VCaP (cell line): ENCODE data around the gene KHSRP.
A peak's percentile ranks its signal among the peaks of the same experiment; 100 is the strongest.

Experiments
- H3K27ac ChIP-seq: fragments of 450-650 bp; 2 replicates; pipeline ENCODE4 v1.5.1; 2017
- CTCF ChIP-seq: fragments of 450-650 bp; conservative IDR thresholded peaks from 2 replicates; pipeline ENCODE4 v1.5.1; 2017; ENCODE audit warnings: mild to moderate bottlenecking, moderate library complexity

The KHSRP gene

GRCh38 chr19:6414793-6415590, 9.6 kb downstream of the KHSRP start:
- no peak for TF ChIP-seq CTCF
- no peak overlapping the region for H3K27ac ChIP-seq

GRCh38 chr19:6413721-6414643, 10.6 kb downstream of the KHSRP start:
- no peak for TF ChIP-seq CTCF
- H3K27ac ChIP-seq, result no peak overlapping the region

GRCh38 chr19:6413291-6413690, 11.3 kb downstream of the KHSRP start:
- no peak overlapping the region for H3K27ac ChIP-seq
- TF ChIP-seq CTCF, result no peak

DNA sequence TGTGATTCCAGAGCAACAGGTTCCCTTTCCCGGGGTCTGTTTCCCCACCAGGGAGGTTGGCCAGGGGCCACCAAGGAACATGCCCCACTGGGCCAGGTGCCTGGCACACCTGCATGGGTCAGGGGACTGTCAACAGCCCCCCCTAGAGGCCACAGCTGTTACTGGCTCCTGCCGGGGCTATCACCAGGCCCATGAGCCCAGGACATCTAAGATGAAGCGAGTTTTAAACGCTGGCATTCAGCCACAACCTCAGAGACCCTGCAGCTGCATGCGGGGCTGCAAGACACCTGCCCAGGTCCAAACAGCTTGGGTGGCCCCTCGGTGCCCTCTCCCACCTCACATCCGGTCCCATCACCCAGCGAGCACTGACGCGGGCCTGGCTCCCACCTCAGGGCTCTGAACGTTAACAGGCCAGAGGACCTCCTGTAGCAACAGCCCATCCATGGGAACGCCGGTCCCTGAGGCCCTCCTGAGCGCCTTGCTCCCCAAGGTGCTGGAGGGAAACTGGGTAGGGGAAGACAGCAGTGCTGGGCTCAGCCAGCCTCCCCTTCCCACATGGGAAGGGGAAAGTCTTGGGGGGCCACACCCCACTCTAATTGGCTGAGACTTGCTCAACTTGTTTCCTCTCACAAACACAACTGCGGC, 12.0 kb downstream of the KHSRP start:
- TF ChIP-seq CTCF, result peak; percentile 49
- no peak overlapping the region for H3K27ac ChIP-seq

GRCh38 chr19:6412061-6412446, 12.6 kb downstream of the KHSRP start:
- TF ChIP-seq CTCF, result no peak
- no peak overlapping the region for H3K27ac ChIP-seq

- H3K27ac ChIP-seq, result no peak overlapping the region
- no peak for TF ChIP-seq CTCF
Observed at GRCh38 chr19:6409346-6409745, 15.3 kb downstream of the KHSRP start.

DNA sequence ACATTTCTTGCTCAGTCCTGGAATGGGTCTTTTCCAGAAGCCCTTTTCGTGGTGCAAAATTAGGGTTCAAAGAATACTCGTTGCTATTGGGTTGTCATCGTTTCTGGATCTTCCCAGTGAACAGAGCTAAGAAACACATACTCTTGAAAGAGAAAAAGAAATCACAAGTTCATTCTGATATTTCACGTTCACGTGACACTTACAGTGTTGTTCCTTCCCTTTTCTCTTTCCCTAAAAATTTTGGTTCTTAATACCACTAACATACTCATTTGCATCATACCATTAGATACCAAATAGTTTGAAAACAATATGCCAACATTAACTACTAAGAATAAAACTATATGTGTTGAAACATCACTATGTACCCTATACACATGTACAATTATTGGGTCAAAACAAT, 18.2 kb downstream of the KHSRP start:
- TF ChIP-seq CTCF, result no peak
- H3K27ac ChIP-seq, result no peak overlapping the region
